GM23338 (cell line): ENCODE measurements around the gene KIF19. TPM values are rescaled to one million over a fixed set of nuclear protein-coding genes. Genes with fewer than 3 reads are reported as not detected.

Experiments used
- ATAC-seq: fragments of 200-7000 bp; cut with Tn5 transposase; 3 replicates; pipeline ENCODE4 v1.9.1; 2020
- DNase-seq: peaks from one replicate; pipeline ENCODE4 v3.0.0-alpha.2; 2015; ENCODE audit warnings: low spot score
- H2AFZ ChIP-seq: fragments of 200-600 bp; sonication (generic); 2 replicates; pipeline ENCODE4 v1.8.0; 2016; ENCODE audit warnings: antibody characterized with exemption, mild to moderate bottlenecking, moderate library complexity
- H3F3A ChIP-seq: fragments of 200-600 bp; sonication (generic); replicated peaks from 2 replicates; pipeline ENCODE4 v1.8.0; 2017; ENCODE audit warnings: antibody characterized with exemption, mixed run types, low read depth
- H3K27ac ChIP-seq: fragments of 200-600 bp; sonication (generic); 2 replicates; pipeline ENCODE4 v1.6.1; 2016; ENCODE audit warnings: low read depth
- H3K27me3 ChIP-seq: fragments of 200-600 bp; sonication (generic); 2 replicates; pipeline ENCODE4 v1.8.0; 2016; ENCODE audit warnings: mild to moderate bottlenecking, mixed run types, moderate library complexity; ENCODE audit not compliant: insufficient read depth
- H3K36me3 ChIP-seq: fragments of 200-600 bp; sonication (generic); 2 replicates; pipeline ENCODE4 v1.8.0; 2016; ENCODE audit warnings: mild to moderate bottlenecking; ENCODE audit not compliant: insufficient read depth
- H3K4me1 ChIP-seq: fragments of 200-600 bp; sonication (generic); 2 replicates; pipeline ENCODE4 v1.8.0; 2016; ENCODE audit warnings: mild to moderate bottlenecking, moderate library complexity; ENCODE audit not compliant: insufficient read depth
- H3K4me2 ChIP-seq: fragments of 200-600 bp; sonication (generic); 2 replicates; pipeline ENCODE4 v1.7.1; 2017; ENCODE audit warnings: mixed run types
- H3K4me3 ChIP-seq: fragments of 200-600 bp; sonication (generic); 2 replicates; pipeline ENCODE4 v1.6.1; 2016; ENCODE audit warnings: mixed run types
- H3K79me2 ChIP-seq: fragments of 200-600 bp; sonication (generic); replicated peaks from 2 replicates; pipeline ENCODE4 v1.8.0; 2017; ENCODE audit warnings: mild to moderate bottlenecking; ENCODE audit not compliant: insufficient read depth
- H3K9me2 ChIP-seq: fragments of 200-600 bp; sonication (generic); 2 replicates; pipeline ENCODE4 v1.8.0; 2017; ENCODE audit not compliant: insufficient read depth
- H4K20me1 ChIP-seq: fragments of 200-600 bp; sonication (generic); replicated peaks from 2 replicates; pipeline ENCODE4 v1.8.0; 2017; ENCODE audit warnings: mild to moderate bottlenecking; ENCODE audit not compliant: insufficient read depth
- H3K27ac Mint-ChIP-seq: 2 replicates; pipeline ENCODE4 v1.8.0; 2020; ENCODE audit warnings: inconsistent platforms, mild to moderate bottlenecking, moderate library complexity, mixed read lengths
- H3K27me3 Mint-ChIP-seq: 3 replicates; pipeline ENCODE4 v1.8.0; 2022; ENCODE audit warnings: low read depth, mild to moderate bottlenecking, moderate library complexity, mixed read lengths, inconsistent platforms; ENCODE audit not compliant: insufficient read depth, poor library complexity
- H3K36me3 Mint-ChIP-seq: 3 replicates; pipeline ENCODE4 v1.8.0; 2021; ENCODE audit warnings: low read depth, mild to moderate bottlenecking, inconsistent platforms, moderate library complexity, mixed read lengths
- H3K4me1 Mint-ChIP-seq: 3 replicates; pipeline ENCODE4 v1.8.0; 2020; ENCODE audit warnings: mild to moderate bottlenecking, inconsistent platforms, mixed read lengths
- H3K4me3 Mint-ChIP-seq: 3 replicates; pipeline ENCODE4 v1.8.0; 2021; ENCODE audit warnings: moderate library complexity, mild to moderate bottlenecking, inconsistent platforms, mixed read lengths
- H3K9me3 Mint-ChIP-seq: 3 replicates; pipeline ENCODE4 v1.8.0; 2020; ENCODE audit warnings: moderate library complexity, mild to moderate bottlenecking, inconsistent platforms, mixed read lengths
- CREB1 ChIP-seq: fragments of 250-450 bp; sonication (Bioruptor Pico); IDR thresholded peaks from 2 replicates; pipeline ENCODE4 v1.5.0; 2020; ENCODE audit warnings: low read depth, mild to moderate bottlenecking, moderate library complexity
- CTCF ChIP-seq, 2 experiments: fragments of 200-600 bp in 1 of 2; sonication (generic) in 1 of 2; conservative IDR thresholded peaks; 2 replicates each; pipeline versions ENCODE4 v1.5.1 to v1.6.1; 2016 to 2017; ENCODE audit warnings: antibody characterized with exemption in 2 of 2, low read depth in 2 of 2, mild to moderate bottlenecking in 2 of 2, moderate library complexity in 1 of 2
- ETS1 ChIP-seq: IDR thresholded peaks from 2 replicates; pipeline ENCODE4 v1.6.1; 2016; ENCODE audit warnings: antibody characterized with exemption
- EZH2 ChIP-seq: fragments of 200-600 bp; sonication (generic); IDR thresholded peaks from one replicate; pipeline ENCODE4 v1.8.0; 2017; ENCODE audit warnings: antibody characterized with exemption, mild to moderate bottlenecking, low read depth; ENCODE audit not compliant: unreplicated experiment
- EZH2phosphoT487 ChIP-seq: fragments of 200-600 bp; sonication (generic); IDR thresholded peaks from one replicate; pipeline ENCODE4 v1.8.1; 2018; ENCODE audit warnings: antibody characterized with exemption; ENCODE audit not compliant: unreplicated experiment
- JUNB ChIP-seq: IDR thresholded peaks from one replicate; pipeline ENCODE4 v1.6.1; 2016; ENCODE audit warnings: antibody characterized with exemption; ENCODE audit not compliant: unreplicated experiment
- NANOG ChIP-seq: IDR thresholded peaks from 2 replicates; pipeline ENCODE4 v1.6.1; 2016; ENCODE audit warnings: antibody characterized with exemption, borderline replicate concordance
- STAT1 ChIP-seq: IDR thresholded peaks from one replicate; pipeline ENCODE4 v1.6.1; 2016; ENCODE audit warnings: antibody characterized with exemption; ENCODE audit not compliant: unreplicated experiment
- ZNF114 ChIP-seq: fragments of 250-450 bp; sonication (Bioruptor Pico); IDR thresholded peaks from 2 replicates; pipeline ENCODE4 v1.5.0; 2020; ENCODE audit warnings: mild to moderate bottlenecking, moderate library complexity
- ZNF331 ChIP-seq: fragments of 250-450 bp; sonication (Bioruptor Pico); IDR thresholded peaks from 2 replicates; pipeline ENCODE4 v1.5.0; 2020; ENCODE audit warnings: low read depth, mild to moderate bottlenecking, moderate library complexity
- ZNF462 ChIP-seq: fragments of 250-450 bp; sonication (Bioruptor Pico); IDR thresholded peaks from 2 replicates; pipeline ENCODE4 v1.5.0; 2020; ENCODE audit warnings: mild to moderate bottlenecking, moderate library complexity
- polyA plus RNA-seq: library from polyadenylated mRNA; unstranded; fragments of >200 nt; fragmentation: Nextera tagmentation; extraction: Ambion mirVana; gene quantifications from 2 replicates; pipeline ENCODE4 v1.2.1, GENCODE V29; 2016
- total RNA-seq: library from RNA; depleted of rRNA; stranded (reverse); fragments of >200 nt; shearing (Covaris generic); gene quantifications from 2 replicates; pipeline ENCODE4 v1.2.3, GENCODE V29; 2014

Gene KIF19
- total and polyA plus RNA-seq, 2 experiments from 2014 or later: 0.35 to 0.36 TPM

- no peak for TF ChIP-seq CTCF (conservative IDR thresholded peaks at IDR 0.05; ENCODE audit: low read depth in 2 of 2)
- no peak for TF ChIP-seq ZNF114
- TF ChIP-seq ETS1: no peak
- TF ChIP-seq CREB1 (CRISPR knock-in tag): no peak
- no peak for TF ChIP-seq ZNF331 (CRISPR knock-in tag)
These were observed 18.6 kb downstream of the KIF19 start (continued) for GRCh38 chr17:74344658-74345057.

GRCh38 chr17:74345433-74346241, 19.6 kb downstream of the KIF19 start:
- Mint-ChIP-seq H3K9me3 (no peaks in the 10 kb centered on the region), H3K36me3 (no peaks in the 10 kb centered on the region), H3K27me3 (peaks cover 10% of the 10 kb centered on the region), H3K4me3 (no peak overlapping the region; the same call in 2 of the 3 replicates), H3K27ac (no peak overlapping the region), H3K4me1 (peaks cover 7% of the 10 kb centered on the region; the same call in 2 of the 3 replicates)
- Histone ChIP-seq H3F3A (no peaks in the 10 kb centered on the region), H3K36me3 (no peaks in the 10 kb centered on the region), H4K20me1 (no peaks in the 10 kb centered on the region), H3K27ac (no peak overlapping the region), H2AFZ (no peak overlapping the region), H3K4me1 (no peaks in the 10 kb centered on the region), H3K79me2 (no peaks in the 10 kb centered on the region), H3K9me2 (no peaks in the 10 kb centered on the region), H3K4me3 (no peak overlapping the region), H3K27me3 (peaks cover 2% of the 10 kb centered on the region; the same call in 1 of the 2 replicates), H3K4me2 (no peak overlapping the region)
- TF ChIP-seq CREB1 (CRISPR knock-in tag): no peak
- TF ChIP-seq ZNF114: no peak
- no peak for TF ChIP-seq EZH2phosphoT487
- no peak for TF ChIP-seq ZNF331 (CRISPR knock-in tag)
- no peak for TF ChIP-seq NANOG
- no peak for TF ChIP-seq JUNB
- no peak for TF ChIP-seq EZH2
- no peak for TF ChIP-seq STAT1
- no peak for TF ChIP-seq CTCF (conservative IDR thresholded peaks at IDR 0.05; ENCODE audit: low read depth in 2 of 2)
- TF ChIP-seq ZNF462 (CRISPR knock-in tag): no peak
- no peak for ATAC-seq
- no peak for DNase-seq
